OCI-LY1 (cell line): ENCODE measurements around the gene CCDC87.
"Not testable (repeated sequence)": the region's sequence is repeated elsewhere in the genome, so short reads cannot be mapped to it uniquely, and the experiment has no call there.

ENCODE experiments used
- H2AFZ ChIP-seq: fragments of 200-600 bp; sonication (generic), shearing (Covaris generic); 2 replicates; pipeline ENCODE4 v1.6.0; 2014; ENCODE audit warnings: antibody characterized with exemption, mild to moderate bottlenecking, low read length
- H3F3A ChIP-seq: fragments of 200-600 bp; sonication (generic), shearing (Covaris generic); 2 replicates; pipeline ENCODE4 v1.6.0; 2014; ENCODE audit warnings: mild to moderate bottlenecking, antibody characterized with exemption, low read length, moderate library complexity; ENCODE audit not compliant: insufficient read depth
- H3K27ac ChIP-seq: fragments of 200-600 bp; sonication (generic); 2 replicates; pipeline ENCODE4 v1.5.1; 2014; ENCODE audit warnings: low read length, mixed run types, mild to moderate bottlenecking, low read depth; ENCODE audit not compliant: poor library complexity, severe bottlenecking
- H3K27me3 ChIP-seq: fragments of 200-600 bp; sonication (generic); 2 replicates; pipeline ENCODE4 v1.6.0; 2014; ENCODE audit warnings: antibody characterized with exemption, mild to moderate bottlenecking, low read length, moderate library complexity; ENCODE audit not compliant: insufficient read depth
- H3K36me3 ChIP-seq: fragments of 200-600 bp; sonication (generic); 2 replicates; pipeline ENCODE4 v1.6.1; 2014; ENCODE audit warnings: mild to moderate bottlenecking, antibody characterized with exemption, low read length, moderate library complexity, mixed read lengths; ENCODE audit not compliant: insufficient read depth
- H3K4me1 ChIP-seq: fragments of 200-600 bp; sonication (generic); 2 replicates; pipeline ENCODE4 v1.5.1; 2014; ENCODE audit warnings: mild to moderate bottlenecking, low read length, moderate library complexity; ENCODE audit not compliant: insufficient read depth, severe bottlenecking
- H3K4me2 ChIP-seq: fragments of 200-600 bp; sonication (generic), shearing (Covaris generic); 2 replicates; pipeline ENCODE4 v1.6.1; 2014; ENCODE audit warnings: low read length
- H3K4me3 ChIP-seq: fragments of 200-600 bp; sonication (generic); 2 replicates; pipeline ENCODE4 v1.5.1; 2014; ENCODE audit warnings: low read length, low read depth, mild to moderate bottlenecking, mixed read lengths; ENCODE audit not compliant: poor library complexity, severe bottlenecking
- H3K79me2 ChIP-seq: fragments of 200-600 bp; shearing (Covaris generic); 2 replicates; pipeline ENCODE4 v1.6.1; 2016; ENCODE audit warnings: mixed run types, low read length, mixed read lengths; ENCODE audit not compliant: insufficient read depth
- H3K9ac ChIP-seq: fragments of 200-600 bp; sonication (generic), shearing (Covaris generic); 2 replicates; pipeline ENCODE4 v1.6.1; 2014; ENCODE audit warnings: mild to moderate bottlenecking, low read length, mixed read lengths
- H3K9me2 ChIP-seq: fragments of 200-600 bp; sonication (generic), shearing (Covaris generic); 2 replicates; pipeline ENCODE4 v1.6.1; 2014; ENCODE audit warnings: low read depth, mild to moderate bottlenecking, low read length, mixed read lengths
- H3K9me3 ChIP-seq: fragments of 200-600 bp; shearing (Covaris generic); 2 replicates; pipeline ENCODE4 v1.6.1; 2014; ENCODE audit warnings: low read length, mixed read lengths
- H4K20me1 ChIP-seq: fragments of 200-600 bp; sonication (generic), shearing (Covaris generic); 2 replicates; pipeline ENCODE4 v1.6.0; 2016; ENCODE audit warnings: mild to moderate bottlenecking, low read length; ENCODE audit not compliant: insufficient read depth
- EZH2 ChIP-seq: fragments of 200-600 bp; sonication (generic), shearing (Covaris generic); IDR thresholded peaks from 2 replicates; pipeline ENCODE4 v1.8.0; 2017; ENCODE audit warnings: borderline replicate concordance, mixed run types, mild to moderate bottlenecking, antibody characterized with exemption, low read length, moderate library complexity, mixed read lengths
- TF ChIP-seq, protein P1 (sequence below): fragments of 200-600 bp; sonication (generic), shearing (Covaris generic); IDR thresholded peaks from 2 replicates; pipeline ENCODE4 v1.5.1; 2017; ENCODE audit warnings: mild to moderate bottlenecking, antibody characterized with exemption, low read length, moderate library complexity, mixed read lengths

CCDC87 gene, protein sequence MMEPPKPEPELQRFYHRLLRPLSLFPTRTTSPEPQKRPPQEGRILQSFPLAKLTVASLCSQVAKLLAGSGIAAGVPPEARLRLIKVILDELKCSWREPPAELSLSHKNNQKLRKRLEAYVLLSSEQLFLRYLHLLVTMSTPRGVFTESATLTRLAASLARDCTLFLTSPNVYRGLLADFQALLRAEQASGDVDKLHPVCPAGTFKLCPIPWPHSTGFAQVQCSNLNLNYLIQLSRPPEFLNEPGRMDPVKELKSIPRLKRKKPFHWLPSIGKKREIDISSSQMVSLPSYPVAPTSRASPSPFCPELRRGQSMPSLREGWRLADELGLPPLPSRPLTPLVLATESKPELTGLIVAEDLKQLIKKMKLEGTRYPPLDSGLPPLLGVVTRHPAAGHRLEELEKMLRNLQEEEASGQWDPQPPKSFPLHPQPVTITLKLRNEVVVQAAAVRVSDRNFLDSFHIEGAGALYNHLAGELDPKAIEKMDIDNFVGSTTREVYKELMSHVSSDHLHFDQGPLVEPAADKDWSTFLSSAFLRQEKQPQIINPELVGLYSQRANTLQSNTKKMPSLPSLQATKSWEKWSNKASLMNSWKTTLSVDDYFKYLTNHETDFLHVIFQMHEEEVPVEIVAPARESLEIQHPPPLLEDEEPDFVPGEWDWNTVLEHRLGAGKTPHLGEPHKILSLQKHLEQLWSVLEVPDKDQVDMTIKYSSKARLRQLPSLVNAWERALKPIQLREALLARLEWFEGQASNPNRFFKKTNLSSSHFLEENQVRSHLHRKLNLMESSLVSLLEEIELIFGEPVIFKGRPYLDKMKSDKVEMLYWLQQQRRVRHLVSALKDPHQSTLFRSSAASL

DNA sequence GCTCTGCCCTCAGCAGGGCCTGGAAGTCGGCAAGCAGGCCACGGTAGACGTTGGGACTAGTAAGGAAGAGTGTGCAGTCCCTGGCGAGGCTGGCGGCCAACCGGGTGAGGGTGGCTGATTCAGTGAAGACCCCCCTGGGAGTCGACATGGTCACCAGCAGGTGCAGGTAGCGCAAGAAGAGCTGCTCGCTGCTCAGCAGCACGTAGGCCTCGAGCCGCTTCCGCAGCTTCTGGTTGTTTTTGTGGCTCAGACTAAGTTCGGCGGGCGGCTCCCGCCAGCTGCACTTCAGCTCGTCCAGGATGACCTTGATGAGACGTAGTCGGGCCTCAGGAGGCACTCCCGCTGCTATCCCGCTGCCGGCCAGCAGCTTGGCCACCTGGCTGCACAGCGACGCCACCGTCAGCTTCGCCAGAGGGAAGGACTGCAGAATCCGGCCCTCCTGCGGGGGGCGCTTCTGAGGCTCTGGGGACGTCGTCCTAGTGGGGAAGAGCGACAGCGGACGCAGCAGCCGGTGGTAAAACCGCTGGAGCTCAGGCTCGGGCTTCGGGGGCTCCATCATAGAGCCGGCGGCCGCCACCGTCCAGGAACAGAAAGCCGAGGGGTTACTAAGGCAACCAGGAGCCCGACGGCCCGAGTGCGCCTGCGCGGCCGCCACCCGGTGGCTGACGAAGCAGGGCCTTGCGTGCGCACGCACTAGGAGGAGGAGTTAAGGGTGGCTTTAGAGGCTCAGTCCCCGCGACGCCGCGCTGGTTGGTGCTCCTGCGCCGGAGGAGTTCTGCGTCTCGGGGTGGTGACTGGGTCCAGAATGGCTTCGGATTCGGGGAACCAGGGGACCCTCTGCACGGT lies at the start of gene CCDC87, which contains the start of gene CCS:
Gene CCDC87, minus strand, starts transcription at position 607 of the 846 bp plus-strand sequence. Its CDS starts 48 bp downstream, at position 559.
Gene CCS, plus strand, starts transcription at position 729 of the 846 bp plus-strand sequence. Its CDS starts 77 bp downstream, at position 806.
- no peaks in the 10 kb centered on the region; the same call in 1 of the 2 replicates for H3K36me3 ChIP-seq
- H3K4me3 ChIP-seq, result peak within 1 kb of the TSS; percentile 71
- peaks cover 35% of the 10 kb centered on the region for H3K4me1 ChIP-seq
- no peaks in the 10 kb centered on the region for H4K20me1 ChIP-seq
- H3K27ac ChIP-seq, result peak within 1 kb of the TSS; percentile 57
- H3K79me2 ChIP-seq, result no peaks in the 10 kb centered on the region
- H3K9ac ChIP-seq, result peak within 1 kb of the TSS; percentile 79
- H3K4me2 ChIP-seq, result peak within 1 kb of the TSS; percentile 93
- TF ChIP-seq, protein P1, sequence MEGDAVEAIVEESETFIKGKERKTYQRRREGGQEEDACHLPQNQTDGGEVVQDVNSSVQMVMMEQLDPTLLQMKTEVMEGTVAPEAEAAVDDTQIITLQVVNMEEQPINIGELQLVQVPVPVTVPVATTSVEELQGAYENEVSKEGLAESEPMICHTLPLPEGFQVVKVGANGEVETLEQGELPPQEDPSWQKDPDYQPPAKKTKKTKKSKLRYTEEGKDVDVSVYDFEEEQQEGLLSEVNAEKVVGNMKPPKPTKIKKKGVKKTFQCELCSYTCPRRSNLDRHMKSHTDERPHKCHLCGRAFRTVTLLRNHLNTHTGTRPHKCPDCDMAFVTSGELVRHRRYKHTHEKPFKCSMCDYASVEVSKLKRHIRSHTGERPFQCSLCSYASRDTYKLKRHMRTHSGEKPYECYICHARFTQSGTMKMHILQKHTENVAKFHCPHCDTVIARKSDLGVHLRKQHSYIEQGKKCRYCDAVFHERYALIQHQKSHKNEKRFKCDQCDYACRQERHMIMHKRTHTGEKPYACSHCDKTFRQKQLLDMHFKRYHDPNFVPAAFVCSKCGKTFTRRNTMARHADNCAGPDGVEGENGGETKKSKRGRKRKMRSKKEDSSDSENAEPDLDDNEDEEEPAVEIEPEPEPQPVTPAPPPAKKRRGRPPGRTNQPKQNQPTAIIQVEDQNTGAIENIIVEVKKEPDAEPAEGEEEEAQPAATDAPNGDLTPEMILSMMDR, result peak; percentile 76
- TF ChIP-seq EZH2, result no peak
- no peaks in the 10 kb centered on the region for H3F3A ChIP-seq
- no peaks in the 10 kb centered on the region for H3K9me2 ChIP-seq
- no peaks in the 10 kb centered on the region for H3K9me3 ChIP-seq
- no peak within 1 kb of the TSS for H2AFZ ChIP-seq
- peaks cover 4% of the 10 kb centered on the region; the same call in 1 of the 2 replicates for H3K27me3 ChIP-seq

DNA sequence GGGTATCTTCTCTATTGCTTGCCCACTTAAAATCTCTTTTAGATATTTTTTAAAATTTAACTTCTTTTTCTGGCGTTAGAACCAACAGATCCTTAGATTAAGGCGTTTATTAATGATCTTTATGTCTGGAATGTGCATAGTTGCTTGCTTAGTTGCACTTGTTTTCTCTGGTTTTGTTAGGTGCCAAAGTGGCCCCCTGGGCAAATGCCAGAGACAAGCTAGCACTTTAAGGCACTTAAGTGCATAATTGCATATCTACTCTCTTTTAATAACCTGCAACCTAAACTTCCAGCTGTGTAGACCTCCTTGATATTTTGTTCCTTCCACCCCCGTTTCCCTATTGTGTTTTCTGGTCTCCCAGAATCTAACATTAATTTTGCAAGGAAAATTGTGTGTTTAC lies 49.0 kb upstream of the CCDC87 start:
- H3K4me3 ChIP-seq, result peak overlapping the region; percentile 96

DNA sequence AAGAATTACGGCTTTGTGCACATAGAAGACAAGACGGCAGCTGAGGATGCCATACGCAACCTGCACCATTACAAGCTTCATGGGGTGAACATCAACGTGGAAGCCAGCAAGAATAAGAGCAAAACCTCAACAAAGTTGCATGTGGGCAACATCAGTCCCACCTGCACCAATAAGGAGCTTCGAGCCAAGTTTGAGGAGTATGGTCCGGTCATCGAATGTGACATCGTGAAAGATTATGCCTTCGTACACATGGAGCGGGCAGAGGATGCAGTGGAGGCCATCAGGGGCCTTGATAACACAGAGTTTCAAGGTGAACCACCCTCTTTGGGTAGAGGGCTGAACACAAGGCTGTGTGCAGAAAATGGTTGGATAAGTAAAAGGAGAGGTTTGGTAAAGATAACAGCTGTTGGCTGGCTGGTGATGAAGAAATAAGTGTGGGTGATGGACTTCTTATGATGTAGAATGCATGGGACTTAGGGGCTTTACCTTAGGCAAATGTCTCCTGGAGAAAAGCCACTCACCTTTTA lies 47.0 kb upstream of the CCDC87 start:
- Histone ChIP-seq H3K4me3 (peak overlapping the region; percentile 96), H3F3A (peaks cover 16% of the 10 kb centered on the region), H3K4me1 (peaks cover 56% of the 10 kb centered on the region), H3K9ac (peak overlapping the region; percentile 96), H3K4me2 (peak overlapping the region; percentile 100), H3K79me2 (peaks cover 68% of the 10 kb centered on the region), H3K36me3 (peaks cover 83% of the 10 kb centered on the region)
- H3K9me3 ChIP-seq, H3K9me2 ChIP-seq, H4K20me1 ChIP-seq, H3K27me3 ChIP-seq, H2AFZ ChIP-seq, H3K27ac ChIP-seq: not testable (repeated sequence)

More for the DNA sequence above, 49.0 kb upstream of the CCDC87 start:
- Histone ChIP-seq H3K36me3 (peaks cover 85% of the 10 kb centered on the region), H3K4me2 (peak overlapping the region; percentile 100), H3K79me2 (peaks cover 86% of the 10 kb centered on the region), H4K20me1 (peaks cover 5% of the 10 kb centered on the region; the same call in 1 of the 2 replicates), H2AFZ (no peak overlapping the region), H3K27ac (no peak overlapping the region), H3K9ac (no peak overlapping the region; the same call in 1 of the 2 replicates), H3K9me2 (no peaks in the 10 kb centered on the region), H3K27me3 (no peaks in the 10 kb centered on the region), H3K9me3 (no peaks in the 10 kb centered on the region), H3F3A (peaks cover 8% of the 10 kb centered on the region), H3K4me1 (peaks cover 51% of the 10 kb centered on the region)
- TF ChIP-seq EZH2, result no peak
- TF ChIP-seq, protein P1, result no peak
